ENCODE measurements around the gene SLC34A3.
A peak's percentile ranks its signal among the peaks of the same experiment; 100 is the strongest.

SLC34A3 gene

DNA sequence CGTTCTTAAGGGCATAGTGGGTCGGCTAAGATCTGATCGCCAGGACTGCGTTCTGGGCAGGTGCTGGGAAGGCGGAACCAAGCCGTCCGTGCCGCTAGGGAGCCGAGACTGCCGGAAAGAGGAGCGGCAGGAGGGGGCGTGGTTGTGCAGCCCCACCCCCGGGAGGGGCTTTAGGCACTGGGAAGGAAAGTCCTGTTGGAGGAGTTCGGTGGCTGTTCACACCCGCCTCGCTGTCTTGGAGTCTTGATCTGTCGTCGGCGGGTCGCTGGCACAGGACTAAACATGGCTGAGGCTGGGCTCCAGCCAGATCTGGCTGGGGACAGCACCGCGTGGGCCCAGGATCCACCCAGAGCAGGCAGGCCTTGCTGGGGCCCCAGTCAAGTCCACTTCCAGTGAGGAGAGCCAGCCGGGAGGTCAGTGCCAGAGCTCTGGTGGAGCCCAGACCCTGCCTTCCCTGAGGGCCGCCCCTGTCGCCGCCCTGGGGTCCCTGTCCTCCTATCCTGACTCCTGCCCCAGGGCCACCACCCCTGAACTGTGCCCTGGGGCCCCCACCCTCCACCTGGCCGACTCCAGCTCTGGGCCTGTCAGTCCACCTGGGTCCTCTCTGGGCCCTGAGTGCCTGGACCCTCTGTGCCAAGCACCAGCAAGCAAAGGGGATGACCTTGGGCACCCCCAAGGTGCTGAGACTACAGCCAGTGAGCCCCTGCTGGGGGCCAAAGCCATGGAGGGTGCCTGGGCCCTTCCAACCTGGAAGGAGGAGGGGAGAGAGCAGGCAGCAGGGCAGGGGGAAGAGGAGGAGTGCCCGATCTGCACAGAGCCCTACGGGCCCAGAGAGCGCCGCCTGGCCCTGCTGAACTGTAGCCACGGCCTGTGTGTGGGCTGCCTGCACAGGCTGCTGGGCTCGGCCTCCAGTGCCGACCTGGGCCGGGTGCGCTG, 13.2 kb upstream of the SLC34A3 start:
- intact Hi-C loops (cut with micrococcal nuclease), result no loop called here
- peak overlapping the region; percentile 51 for H3K27ac Mint-ChIP-seq

GRCh38 chr9:137218212-137218753, 12.4 kb upstream of the SLC34A3 start:
- H3K27ac Mint-ChIP-seq, result peak overlapping the region; percentile 62
- H3K4me1 Mint-ChIP-seq (ENCODE audit: low read depth), result peaks cover 39% of the 10 kb centered on the region
- H3K27me3 Mint-ChIP-seq, result peaks cover 14% of the 10 kb centered on the region
- intact Hi-C loops (cut with micrococcal nuclease), result no loop called here
- no peak overlapping the region for H3K4me3 Mint-ChIP-seq
- peaks cover 48% of the 10 kb centered on the region for H3K36me3 Mint-ChIP-seq (ENCODE audit: low read depth)
- H3K9me3 Mint-ChIP-seq, result no peaks in the 10 kb centered on the region

More for the DNA sequence above, 13.2 kb upstream of the SLC34A3 start:
- Mint-ChIP-seq H3K4me3 (peak overlapping the region; percentile 28), H3K27me3 (peaks cover 14% of the 10 kb centered on the region), H3K9me3 (no peaks in the 10 kb centered on the region), H3K4me1 (ENCODE audit: low read depth) (peaks cover 32% of the 10 kb centered on the region), H3K36me3 (ENCODE audit: low read depth) (peaks cover 55% of the 10 kb centered on the region)

- H3K4me3 Mint-ChIP-seq, result no peak overlapping the region
These were observed 11.9 kb upstream of the SLC34A3 start for GRCh38 chr9:137218754-137219271.

GRCh38 chr9:137219757-137220316, 10.9 kb upstream of the SLC34A3 start:
- H3K27ac Mint-ChIP-seq, result no peak overlapping the region
- peaks cover 32% of the 10 kb centered on the region for H3K36me3 Mint-ChIP-seq (ENCODE audit: low read depth)
- no peak overlapping the region for H3K4me3 Mint-ChIP-seq
- intact Hi-C loops (cut with micrococcal nuclease), result loop anchor here (5.0 kb wide), 1 partner anchor 33 kb away; the partner anchor contains the start of genes ANAPC2 and SSNA1
- H3K4me1 Mint-ChIP-seq (ENCODE audit: low read depth), result peaks cover 39% of the 10 kb centered on the region
- H3K27me3 Mint-ChIP-seq, result peaks cover 14% of the 10 kb centered on the region
- H3K9me3 Mint-ChIP-seq, result no peaks in the 10 kb centered on the region

More at GRCh38 chr9:137218754-137219271, 11.9 kb upstream of the SLC34A3 start:
- no peaks in the 10 kb centered on the region for H3K9me3 Mint-ChIP-seq
- peaks cover 43% of the 10 kb centered on the region for H3K36me3 Mint-ChIP-seq (ENCODE audit: low read depth)
- H3K27me3 Mint-ChIP-seq, result peaks cover 14% of the 10 kb centered on the region
- H3K27ac Mint-ChIP-seq, result peak overlapping the region; percentile 62
- intact Hi-C loops (cut with micrococcal nuclease), result no loop called here
- H3K4me1 Mint-ChIP-seq (ENCODE audit: low read depth), result peaks cover 39% of the 10 kb centered on the region

DNA sequence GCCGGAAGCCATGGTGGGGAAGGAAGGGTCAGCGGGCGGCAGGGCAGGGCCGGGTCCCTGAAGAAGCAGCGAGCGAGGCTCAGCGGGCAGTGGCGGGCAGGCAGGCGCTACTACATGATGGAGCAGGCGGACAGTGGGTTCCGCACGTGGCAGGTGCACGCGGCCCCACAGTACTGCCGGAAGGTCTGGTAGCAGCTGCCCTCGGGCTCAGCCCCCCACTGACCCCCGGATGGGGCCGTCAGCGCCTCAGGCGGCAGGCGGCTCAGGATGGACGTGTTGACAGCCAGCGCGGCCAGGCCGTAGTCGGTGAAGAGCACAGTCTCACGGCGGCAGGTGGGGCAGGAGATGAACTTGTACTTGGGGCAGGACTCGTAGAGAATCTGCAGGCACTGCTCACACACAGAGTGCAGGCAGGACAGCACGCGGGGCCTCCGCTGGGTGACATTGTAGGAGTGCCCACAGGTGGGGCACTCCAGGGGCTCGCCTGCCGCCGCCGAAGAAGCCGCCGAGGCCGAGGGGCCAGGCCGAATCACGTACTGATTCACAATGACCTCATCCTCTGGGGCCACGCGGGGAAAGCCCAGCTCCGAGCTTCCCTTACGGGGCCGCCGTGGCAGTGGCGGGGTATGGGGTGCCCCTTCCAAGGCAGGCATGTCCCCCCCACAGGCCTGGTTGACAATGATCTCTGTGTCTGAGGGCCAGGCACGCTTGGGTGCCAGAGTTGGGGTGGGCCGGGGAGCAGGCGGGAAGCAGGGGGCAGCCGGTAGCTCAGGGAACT, 10.2 kb upstream of the SLC34A3 start:
- H3K27me3 Mint-ChIP-seq, result peaks cover 14% of the 10 kb centered on the region
- peak overlapping the region; percentile 40 for H3K4me3 Mint-ChIP-seq

GRCh38 chr9:137221095-137221505, 9.6 kb upstream of the SLC34A3 start:
- Mint-ChIP-seq H3K9me3 (no peaks in the 10 kb centered on the region), H3K4me3 (peak overlapping the region; percentile 40), H3K4me1 (ENCODE audit: low read depth) (peaks cover 45% of the 10 kb centered on the region), H3K27me3 (peaks cover 17% of the 10 kb centered on the region), H3K27ac (no peak overlapping the region), H3K36me3 (ENCODE audit: low read depth) (peaks cover 20% of the 10 kb centered on the region)
- intact Hi-C loops (cut with micrococcal nuclease), result loop anchor here (5.0 kb wide), 1 partner anchor 34 kb away; the partner anchor contains the start of genes ANAPC2 and SSNA1

More for the DNA sequence above, 10.2 kb upstream of the SLC34A3 start:
- Mint-ChIP-seq H3K4me1 (ENCODE audit: low read depth) (peaks cover 43% of the 10 kb centered on the region), H3K27ac (no peak overlapping the region), H3K9me3 (no peaks in the 10 kb centered on the region), H3K36me3 (ENCODE audit: low read depth) (peaks cover 26% of the 10 kb centered on the region)
- intact Hi-C loops (cut with micrococcal nuclease), result loop anchor here (5.0 kb wide), 1 partner anchor 33 kb away; the partner anchor contains the start of genes ANAPC2 and SSNA1

- peaks cover 40% of the 10 kb centered on the region for H3K4me1 Mint-ChIP-seq (ENCODE audit: low read depth)
- no peaks in the 10 kb centered on the region for H3K9me3 Mint-ChIP-seq
- H3K36me3 Mint-ChIP-seq (ENCODE audit: low read depth), result peaks cover 15% of the 10 kb centered on the region
- H3K27ac Mint-ChIP-seq, result no peak overlapping the region
- intact Hi-C loops (cut with micrococcal nuclease), result loop anchor here (2.0 to 5.0 kb wide), 2 partner anchors 17 to 34 kb away; partner anchors contain the start of genes ANAPC2, NDOR1, SSNA1 and TMEM203
- peaks cover 22% of the 10 kb centered on the region for H3K27me3 Mint-ChIP-seq
- peak overlapping the region; percentile 6 for H3K4me3 Mint-ChIP-seq
These were observed 9.1 kb upstream of the SLC34A3 start for GRCh38 chr9:137221506-137222111.

- H3K4me1 Mint-ChIP-seq (ENCODE audit: low read depth), result peaks cover 35% of the 10 kb centered on the region
- H3K36me3 Mint-ChIP-seq (ENCODE audit: low read depth), result peaks cover 6% of the 10 kb centered on the region
- peak within 1 kb of the TSS; percentile 87 for H3K27ac Mint-ChIP-seq
- H3K4me3 Mint-ChIP-seq, result peak within 1 kb of the TSS; percentile 86
- intact Hi-C loops (cut with micrococcal nuclease), result loop anchor here (2.0 to 5.0 kb wide), 2 partner anchors 18 to 35 kb away; partner anchors contain the start of genes ANAPC2, NDOR1, SSNA1 and TMEM203
- peaks cover 27% of the 10 kb centered on the region for H3K27me3 Mint-ChIP-seq
- no peaks in the 10 kb centered on the region for H3K9me3 Mint-ChIP-seq
These were observed 8.3 kb upstream of the SLC34A3 start, which contains the start of gene RNF208 for GRCh38 chr9:137222190-137223077. RNF208 (minus strand) TSS chr9:137222240; CDS start chr9:137221212, 1,028 bp downstream.

DNA sequence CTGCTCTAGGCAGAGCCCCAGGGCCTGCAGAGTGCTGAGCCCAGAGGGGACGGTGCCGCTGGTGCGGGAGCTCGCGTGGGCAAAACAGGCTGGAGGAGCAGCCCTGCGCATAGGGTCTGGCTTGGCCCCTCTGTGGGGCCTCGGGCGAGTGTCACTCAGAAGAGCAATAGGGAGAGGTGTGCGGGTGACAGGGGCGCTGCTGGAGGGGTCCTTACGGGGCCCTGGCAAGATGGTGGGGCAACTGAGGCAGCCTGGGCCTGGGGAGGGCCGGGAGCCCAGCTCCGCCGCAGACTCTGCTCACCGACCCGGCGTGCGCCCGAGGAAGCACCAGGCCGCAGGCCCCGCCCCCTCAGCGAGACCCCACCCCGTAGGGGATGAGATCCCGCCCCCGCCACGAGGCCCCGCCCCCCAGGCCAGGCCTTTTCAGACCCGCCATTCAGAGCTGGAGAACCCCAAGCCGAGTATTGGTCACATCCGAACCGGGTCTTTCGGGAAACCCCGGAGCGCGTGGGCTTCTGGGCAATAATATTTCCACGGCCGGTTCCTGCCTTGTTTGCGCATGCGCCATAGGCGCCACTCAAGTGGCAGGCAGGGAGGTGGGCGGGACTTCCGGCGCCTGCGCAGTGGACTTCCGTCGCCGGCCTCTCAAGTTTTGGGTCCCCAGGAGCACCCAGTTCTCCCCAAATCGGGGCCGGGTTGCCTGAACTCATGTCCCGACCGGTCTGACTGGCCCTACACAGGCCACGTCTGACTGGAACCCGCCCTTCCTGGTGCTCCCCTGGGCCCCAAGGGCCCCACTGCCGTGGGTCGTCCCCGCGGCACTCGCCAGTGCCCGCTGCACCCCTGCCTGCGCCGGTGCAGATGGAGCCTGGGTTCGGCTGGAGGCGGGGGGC, 7.4 kb upstream of the SLC34A3 start:
- H3K27me3 Mint-ChIP-seq, result peaks cover 32% of the 10 kb centered on the region
- peaks cover 31% of the 10 kb centered on the region for H3K4me1 Mint-ChIP-seq (ENCODE audit: low read depth)
- H3K36me3 Mint-ChIP-seq (ENCODE audit: low read depth), result no peaks in the 10 kb centered on the region
- peak overlapping the region; percentile 87 for H3K27ac Mint-ChIP-seq
- peak overlapping the region; percentile 86 for H3K4me3 Mint-ChIP-seq
- intact Hi-C loops (cut with micrococcal nuclease), result loop anchor here (2.0 to 5.0 kb wide), 2 partner anchors 19 to 36 kb away; partner anchors contain the start of genes ANAPC2, NDOR1, SSNA1 and TMEM203
- no peaks in the 10 kb centered on the region for H3K9me3 Mint-ChIP-seq

DNA sequence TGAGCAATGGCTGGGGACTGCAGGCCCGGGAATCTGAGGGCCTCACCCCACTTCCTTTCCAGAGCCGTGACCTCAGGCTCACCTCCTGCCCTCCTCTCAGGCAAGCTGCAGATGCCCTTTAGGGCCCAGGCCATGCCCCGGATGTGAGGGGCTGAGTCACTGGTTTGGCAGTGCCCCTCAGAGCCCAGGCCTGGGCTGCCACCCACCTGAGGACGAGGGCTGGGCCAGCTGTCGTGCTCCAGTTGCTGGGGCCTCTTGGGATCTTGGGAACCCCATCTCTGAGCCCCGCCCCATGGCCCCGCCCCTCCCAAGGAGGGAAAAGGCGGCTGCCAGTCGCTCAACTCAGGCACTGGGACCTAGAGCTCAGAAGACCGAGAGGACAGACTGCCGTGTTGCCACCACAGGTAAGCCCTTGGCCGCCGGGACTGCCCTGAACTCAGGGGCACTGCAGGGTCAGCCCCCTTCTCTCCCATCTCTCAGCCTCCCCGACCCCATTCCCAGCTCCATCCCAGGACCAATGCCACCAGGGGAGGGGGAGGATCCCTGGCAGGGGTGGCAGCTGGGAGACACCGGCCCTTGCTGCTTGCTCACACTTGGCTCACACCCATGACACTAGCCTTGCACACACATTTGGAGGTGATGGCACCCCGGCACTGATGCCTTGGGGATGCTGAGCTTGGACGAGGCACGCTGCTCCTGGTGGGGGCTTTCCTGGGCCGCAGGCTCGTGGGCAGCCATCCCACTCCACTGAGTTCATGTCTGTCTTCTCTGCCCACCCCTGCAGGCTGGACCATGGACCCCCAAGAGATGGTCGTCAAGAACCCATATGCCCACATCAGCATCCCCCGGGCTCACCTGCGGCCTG, 5.6 kb upstream of the SLC34A3 start, which contains the start of gene CYSRT1:
Gene CYSRT1, plus strand, starts transcription at position 345 of the 865 bp plus-strand sequence. Its CDS starts 448 bp downstream, at position 793.
- H3K9me3 Mint-ChIP-seq, result no peaks in the 10 kb centered on the region
- H3K4me1 Mint-ChIP-seq (ENCODE audit: low read depth), result peaks cover 23% of the 10 kb centered on the region

More for the DNA sequence above, 5.6 kb upstream of the SLC34A3 start, which contains the start of gene CYSRT1:
- H3K27ac Mint-ChIP-seq, result peak within 1 kb of the TSS; percentile 87
- peaks cover 45% of the 10 kb centered on the region for H3K27me3 Mint-ChIP-seq
- H3K4me3 Mint-ChIP-seq, result peak within 1 kb of the TSS; percentile 86
- H3K36me3 Mint-ChIP-seq (ENCODE audit: low read depth), result no peaks in the 10 kb centered on the region
- intact Hi-C loops (cut with micrococcal nuclease), result loop anchor here (5.0 kb wide), 2 partner anchors 38 to 178 kb away; partner anchors contain the start of genes ANAPC2, NPDC1 and SSNA1

Data from dendritic cell treated with granulocyte-macrophage colony-stimulating factor and Interleukin-4, amounts not matched to agents 40 ng/mL and 50 ng/mL, for 4 days (primary cell).